Ureter (tissue), 1 donor: ENCODE data around the gene NOP56. TPM values are rescaled to one million over a fixed set of nuclear protein-coding genes. Genes with fewer than 3 reads are reported as not detected.

Experiments used
- DNase-seq: peaks from one replicate; pipeline ENCODE4 v3.0.0-alpha.2; 2020; ENCODE audit warnings: low spot score
- total RNA-seq: library from RNA; stranded (reverse); gene quantifications from one replicate; pipeline ENCODE4 v1.2.4, GENCODE V29; 2023
- donor health status: DM: yes; HTN: yes; CAD: no.

Gene NOP56, protein sequence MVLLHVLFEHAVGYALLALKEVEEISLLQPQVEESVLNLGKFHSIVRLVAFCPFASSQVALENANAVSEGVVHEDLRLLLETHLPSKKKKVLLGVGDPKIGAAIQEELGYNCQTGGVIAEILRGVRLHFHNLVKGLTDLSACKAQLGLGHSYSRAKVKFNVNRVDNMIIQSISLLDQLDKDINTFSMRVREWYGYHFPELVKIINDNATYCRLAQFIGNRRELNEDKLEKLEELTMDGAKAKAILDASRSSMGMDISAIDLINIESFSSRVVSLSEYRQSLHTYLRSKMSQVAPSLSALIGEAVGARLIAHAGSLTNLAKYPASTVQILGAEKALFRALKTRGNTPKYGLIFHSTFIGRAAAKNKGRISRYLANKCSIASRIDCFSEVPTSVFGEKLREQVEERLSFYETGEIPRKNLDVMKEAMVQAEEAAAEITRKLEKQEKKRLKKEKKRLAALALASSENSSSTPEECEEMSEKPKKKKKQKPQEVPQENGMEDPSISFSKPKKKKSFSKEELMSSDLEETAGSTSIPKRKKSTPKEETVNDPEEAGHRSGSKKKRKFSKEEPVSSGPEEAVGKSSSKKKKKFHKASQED
- 179 TPM for total RNA-seq

- DNase-seq, result peak; percentile 93
Observed at GRCh38 chr20:2651772-2652723, at the start of gene NOP56. NOP56 (plus strand) TSS chr20:2652632; CDS start chr20:2652661, 29 bp downstream.

GRCh38 chr20:2602746-2603145 lies 49.7 kb upstream of the NOP56 start:
- no peak for DNase-seq

DNA sequence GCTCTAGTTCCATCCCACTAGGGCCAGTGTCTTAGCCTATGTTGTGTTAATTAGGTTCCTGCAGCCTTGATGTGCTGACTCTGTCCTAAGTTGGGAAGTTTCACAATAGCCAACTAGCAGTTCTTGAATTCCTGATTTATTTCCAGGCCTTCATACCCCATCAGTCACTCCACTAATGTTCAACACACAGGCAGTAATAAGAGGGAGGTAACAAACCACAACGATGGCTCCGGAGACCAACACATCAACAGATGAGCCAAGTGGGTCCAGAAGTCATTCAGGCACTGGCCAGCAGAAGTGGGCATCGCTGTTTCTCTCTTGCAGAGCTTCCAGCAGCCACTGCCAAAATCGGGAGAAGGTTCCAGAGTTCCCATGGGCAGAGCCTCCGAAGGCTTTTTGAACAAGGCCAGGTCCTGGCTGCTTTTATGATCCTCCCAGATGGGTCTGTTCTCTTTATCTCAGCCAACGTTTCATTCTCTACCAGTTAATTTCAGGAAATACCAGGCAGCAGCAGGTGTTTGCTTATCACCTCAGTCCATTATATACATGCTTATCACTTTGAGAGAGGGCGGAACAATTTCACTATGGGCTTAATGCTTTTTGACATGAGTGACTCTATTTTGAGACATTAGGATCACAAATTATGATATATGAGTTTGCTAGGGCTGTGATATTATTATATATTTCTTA lies 48.5 kb upstream of the NOP56 start:
- DNase-seq, result no peak

DNA sequence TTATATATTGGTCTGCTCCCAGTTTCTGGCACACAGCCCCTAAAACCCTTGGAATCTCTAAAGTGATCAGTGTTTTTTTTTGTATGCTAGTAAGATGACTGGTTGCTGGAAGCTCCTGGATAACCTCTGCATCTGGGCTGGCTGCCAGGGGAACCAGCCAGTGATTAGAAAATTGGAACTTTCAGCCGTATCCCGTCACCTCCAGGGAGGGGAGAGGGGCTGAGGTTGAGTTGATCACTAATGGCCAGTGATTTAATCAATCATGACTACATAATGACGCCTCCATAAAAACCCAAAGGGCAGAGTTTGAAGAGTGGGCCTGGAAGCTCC lies 48.0 kb upstream of the NOP56 start:
- DNase-seq, result no peak

DNA sequence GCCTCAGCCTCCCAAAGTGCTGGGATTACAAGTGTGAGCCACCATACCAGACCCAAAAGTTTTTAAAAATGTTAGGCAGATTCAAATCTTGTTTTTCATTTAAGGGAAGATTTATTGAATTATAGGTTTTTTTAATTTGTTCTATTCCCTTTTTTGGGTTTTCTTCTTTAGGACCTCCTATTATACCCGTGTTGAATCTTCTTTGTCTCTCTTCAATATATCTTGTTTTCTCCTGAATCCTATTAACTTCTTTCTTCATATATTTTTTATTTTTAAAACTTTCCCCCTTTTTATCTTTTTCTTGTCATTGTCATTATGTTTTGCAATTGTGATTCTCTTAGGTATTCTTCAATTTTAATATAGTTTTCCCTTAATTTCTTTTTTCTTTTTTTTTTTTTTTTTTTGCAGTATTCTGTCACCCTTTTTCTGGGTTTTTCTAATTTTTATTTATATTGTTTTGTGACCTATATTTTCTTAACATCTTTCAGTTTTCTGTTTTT lies 45.9 kb upstream of the NOP56 start:
- DNase-seq, result no peak

DNA sequence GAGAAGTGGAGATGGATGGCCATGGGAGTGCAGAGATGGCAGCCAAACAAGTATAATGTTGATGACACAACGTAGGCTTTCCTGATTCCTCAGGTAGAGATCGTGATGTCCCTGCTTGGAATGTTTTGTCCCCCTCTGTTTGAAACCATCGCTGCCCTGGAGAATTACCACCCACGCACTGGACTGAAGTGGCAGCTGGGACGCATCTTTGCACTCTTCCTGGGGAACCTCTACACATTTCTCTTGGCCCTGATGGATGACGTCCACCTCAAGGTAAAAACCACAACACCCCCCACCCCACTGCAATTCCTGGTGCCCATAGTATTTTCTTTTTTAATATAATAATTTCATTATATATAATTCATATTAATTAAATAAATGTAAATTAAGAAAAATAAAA lies 42.1 kb upstream of the NOP56 start:
- no peak for DNase-seq

DNA sequence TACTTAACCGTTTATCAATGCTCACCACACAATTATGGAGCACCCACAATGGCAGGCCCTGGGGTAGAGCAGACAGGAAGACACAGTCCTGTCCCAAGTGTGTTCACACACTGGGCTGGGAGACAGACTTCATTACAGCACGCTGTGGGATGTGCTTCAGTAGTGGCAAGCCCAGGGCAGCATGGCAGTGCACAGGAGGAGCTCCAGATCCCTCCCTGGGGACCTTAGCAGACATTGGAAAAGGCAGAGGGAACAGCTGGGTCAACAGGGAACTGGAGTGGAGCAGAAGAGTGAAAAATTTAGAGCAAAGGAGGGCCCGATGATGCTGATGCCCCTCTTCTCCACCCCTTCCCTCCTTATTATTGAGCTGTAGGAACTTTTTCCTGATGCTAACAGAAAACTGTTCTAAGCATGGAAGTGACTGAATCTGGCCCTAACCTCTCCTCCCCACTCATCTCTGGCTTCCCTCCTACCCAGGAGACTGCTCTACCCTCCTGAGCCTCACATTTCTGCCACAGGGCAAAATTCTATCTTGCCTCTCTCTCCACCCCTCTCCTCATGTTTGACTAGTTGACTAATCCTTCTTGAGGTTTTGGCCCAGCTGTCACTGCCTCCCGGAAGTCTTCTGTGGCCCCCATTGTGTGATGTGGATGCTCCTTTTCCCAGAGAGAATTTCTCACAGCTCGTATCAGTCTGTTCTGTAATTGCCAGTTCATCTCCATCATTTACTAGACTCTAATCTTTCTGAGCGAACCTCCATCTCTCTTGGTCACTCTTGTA lies 41.3 kb upstream of the NOP56 start:
- DNase-seq, result no peak

- DNase-seq, result no peak
Observed at GRCh38 chr20:2612073-2612472, 40.4 kb upstream of the NOP56 start.

DNA sequence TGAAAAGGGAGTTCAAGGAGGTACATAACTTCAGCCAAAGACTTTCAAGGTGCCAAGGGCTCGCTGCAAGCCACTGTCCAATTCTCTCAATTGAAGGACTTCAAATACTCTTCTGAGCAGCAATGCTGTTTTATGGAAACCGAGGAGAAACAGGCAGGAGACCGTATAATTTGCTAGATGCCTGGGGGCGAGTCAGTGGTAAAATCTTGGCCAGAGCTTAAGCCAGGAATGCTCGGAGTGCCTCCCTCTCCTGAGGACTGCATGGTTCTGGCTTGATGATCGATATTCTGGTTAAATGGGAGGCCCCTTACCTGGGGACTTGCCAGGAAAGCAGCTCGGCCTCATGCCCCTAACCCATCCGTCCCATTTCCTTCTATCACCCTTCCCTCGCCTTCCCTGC lies 35.8 kb upstream of the NOP56 start:
- no peak for DNase-seq

- DNase-seq, result no peak
Observed at GRCh38 chr20:2617099-2617714, 35.2 kb upstream of the NOP56 start.

- no peak for DNase-seq
Observed at GRCh38 chr20:2618815-2619214, 33.6 kb upstream of the NOP56 start.

- DNase-seq, result no peak
Observed at GRCh38 chr20:2619337-2619736, 33.1 kb upstream of the NOP56 start.

DNA sequence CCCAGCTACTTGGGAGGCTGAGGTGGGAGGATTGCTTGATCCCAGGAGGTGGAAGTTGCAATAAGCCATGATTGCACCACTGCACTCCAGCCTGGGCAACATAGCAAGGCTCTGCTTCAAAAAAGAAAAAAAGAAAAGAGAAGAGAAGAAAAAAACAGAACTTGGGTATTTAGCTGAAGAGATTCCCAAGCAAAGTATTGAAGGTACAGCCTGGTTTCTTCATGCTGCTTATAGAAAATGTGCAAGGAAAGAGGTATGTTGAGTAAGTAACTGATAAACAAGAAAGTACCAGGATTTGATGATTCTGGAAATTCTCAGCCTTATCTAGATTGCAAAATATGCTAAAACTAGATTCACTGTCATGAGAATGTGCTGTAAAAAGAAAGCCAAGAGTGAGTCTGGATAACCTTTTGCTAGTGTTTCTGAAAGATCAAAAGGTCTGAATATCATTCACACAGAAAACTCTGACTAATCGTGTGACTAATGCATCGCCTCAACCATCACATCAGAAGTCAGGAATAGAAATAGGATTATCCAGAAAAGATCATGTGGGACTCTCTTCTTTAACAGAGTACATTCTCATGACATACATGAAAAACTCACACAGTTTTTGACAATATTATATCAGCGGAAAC lies 32.4 kb upstream of the NOP56 start:
- no peak for DNase-seq

DNA sequence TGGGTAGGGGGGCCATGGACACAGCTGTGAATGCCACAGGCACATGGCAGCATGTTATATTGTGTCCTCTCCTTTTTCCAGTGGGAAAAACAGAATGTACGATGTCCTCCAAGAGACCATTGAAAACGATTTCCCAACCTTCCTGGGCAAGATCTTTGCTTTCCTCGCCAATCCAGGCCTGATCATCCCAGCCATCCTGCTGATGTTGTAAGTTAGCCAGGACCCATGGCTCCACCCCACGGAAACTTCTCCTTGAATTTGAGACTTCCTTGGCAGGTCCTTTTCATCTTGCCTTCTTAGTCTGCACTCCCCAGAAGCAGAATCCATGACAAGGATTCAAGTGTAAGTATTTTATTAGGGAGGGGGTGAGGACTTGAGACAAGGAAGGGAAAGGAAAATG lies 28.2 kb upstream of the NOP56 start:
- no peak for DNase-seq

GRCh38 chr20:2625062-2625461 lies 27.4 kb upstream of the NOP56 start:
- DNase-seq, result no peak

- no peak for DNase-seq
Observed at GRCh38 chr20:2626853-2627541, 25.4 kb upstream of the NOP56 start.

GRCh38 chr20:2631228-2631627 lies 21.2 kb upstream of the NOP56 start:
- DNase-seq, result no peak

- DNase-seq, result no peak
Observed at GRCh38 chr20:2633381-2633780, 19.1 kb upstream of the NOP56 start.

DNA sequence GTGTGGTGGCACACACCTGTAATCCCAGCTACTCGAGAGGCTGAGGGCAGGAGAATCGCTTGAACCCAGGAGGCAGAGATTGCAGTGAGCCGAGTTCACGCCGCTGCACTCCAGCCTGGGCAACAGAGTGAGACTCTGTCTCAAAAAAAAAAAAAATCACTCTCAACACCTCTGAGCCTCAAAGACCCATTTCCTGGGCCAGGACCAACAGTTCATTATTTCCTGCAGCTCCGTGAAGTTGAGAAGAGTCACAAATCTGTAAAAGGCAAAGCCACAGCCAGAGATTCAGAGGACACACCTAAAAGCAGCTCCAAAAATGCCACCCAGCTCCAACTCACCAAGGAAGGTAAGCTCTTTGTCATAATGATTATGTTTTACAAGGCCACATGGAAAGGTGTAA lies 15.2 kb upstream of the NOP56 start:
- no peak for DNase-seq
